ENCODE measurements around the gene HES5.

HES5 gene

GRCh38 chr1:2530513-2531361, 674 bp upstream of the HES5 start:
- no peak for DNase-seq (ENCODE audit: low read depth in 2 of 2)

GRCh38 chr1:2528966-2529783, 888 bp downstream of the HES5 start:
- no peak for DNase-seq (ENCODE audit: low read depth in 2 of 2)

GRCh38 chr1:2528611-2528965, 1.5 kb downstream of the HES5 start:
- DNase-seq (ENCODE audit: low read depth in 2 of 2) = no peak

GRCh38 chr1:2528016-2528415, 2.0 kb downstream of the HES5 start:
- no peak for DNase-seq (ENCODE audit: low read depth in 2 of 2)

GRCh38 chr1:2527556-2527860, 2.6 kb downstream of the HES5 start:
- DNase-seq (ENCODE audit: low read depth in 2 of 2) = no peak

GRCh38 chr1:2526824-2527555, 3.1 kb downstream of the HES5 start:
- DNase-seq (ENCODE audit: low read depth in 2 of 2) = peak; percentile 58 to 59

- peak; percentile 83 to 86 for DNase-seq (ENCODE audit: low read depth in 2 of 2)
Observed at GRCh38 chr1:2525920-2526823, 3.9 kb downstream of the HES5 start, which contains the start of gene PANK4. Gene PANK4 (minus strand): TSS chr1:2526596. CDS start chr1:2526587, 9 bp downstream.

GRCh38 chr1:2525572-2525919, 4.5 kb downstream of the HES5 start:
- no peak for DNase-seq (ENCODE audit: low read depth in 2 of 2)

GRCh38 chr1:2523891-2524609, 6.0 kb downstream of the HES5 start:
- no peak for DNase-seq (ENCODE audit: low read depth in 2 of 2)

GRCh38 chr1:2523191-2523890, 6.7 kb downstream of the HES5 start:
- DNase-seq (ENCODE audit: low read depth in 2 of 2) = no peak

- no peak for DNase-seq (ENCODE audit: low read depth in 2 of 2)
Observed at GRCh38 chr1:2522230-2522629, 7.8 kb downstream of the HES5 start.

GRCh38 chr1:2520806-2521205, 9.3 kb downstream of the HES5 start:
- DNase-seq (ENCODE audit: low read depth in 2 of 2) = no peak

GRCh38 chr1:2520206-2520605, 9.9 kb downstream of the HES5 start:
- no peak for DNase-seq (ENCODE audit: low read depth in 2 of 2)

GRCh38 chr1:2519729-2520128, 10.3 kb downstream of the HES5 start:
- DNase-seq (ENCODE audit: low read depth in 2 of 2) = no peak

GRCh38 chr1:2519029-2519685, 10.9 kb downstream of the HES5 start:
- no peak for DNase-seq (ENCODE audit: low read depth in 2 of 2)

GRCh38 chr1:2518528-2518927, 11.5 kb downstream of the HES5 start:
- DNase-seq (ENCODE audit: low read depth in 2 of 2) = no peak

- DNase-seq (ENCODE audit: low read depth in 2 of 2) = no peak
Observed at GRCh38 chr1:2517966-2518365, 12.1 kb downstream of the HES5 start.

GRCh38 chr1:2516946-2517345, 13.1 kb downstream of the HES5 start:
- DNase-seq (ENCODE audit: low read depth in 2 of 2) = no peak

- DNase-seq (ENCODE audit: low read depth in 2 of 2) = no peak
Observed at GRCh38 chr1:2516124-2516523, 13.9 kb downstream of the HES5 start.

GRCh38 chr1:2515763-2516080, 14.3 kb downstream of the HES5 start:
- no peak for DNase-seq (ENCODE audit: low read depth in 2 of 2)

Data from stimulated activated CD4-positive, alpha-beta T cell treated with anti-CD3 and anti-CD28 coated beads, Interleukin-15, amount 100 ng/mL, for 48 hours (primary cell).